Mucosa of descending colon (tissue), 3 donors: ENCODE results near the gene TSPAN5. TPM values are rescaled to one million over a fixed set of nuclear protein-coding genes. Genes with fewer than 3 reads are reported as not detected.
A peak's percentile ranks its signal among the peaks of the same experiment; 100 is the strongest.

Experiments
- ATAC-seq: fragments of 200-7000 bp; cut with Tn5 transposase; one replicate; pipeline ENCODE4 v1.9.1; 2020; ENCODE audit warnings: mild to moderate bottlenecking, moderate library complexity
- DNase-seq, 3 donors: peaks; one replicate each; pipeline ENCODE4 v3.0.0-alpha.2; 2020
- H3K36me3 ChIP-seq: fragments of 200-600 bp; one replicate; pipeline ENCODE4 v1.8.0; 2021; ENCODE audit warnings: low read depth, mild to moderate bottlenecking
- H3K4me1 ChIP-seq: fragments of 200-600 bp; one replicate; pipeline ENCODE4 v1.8.0; 2021; ENCODE audit warnings: low read depth, mild to moderate bottlenecking
- H3K4me3 ChIP-seq: fragments of 200-600 bp; one replicate; pipeline ENCODE4 v1.8.0; 2021; ENCODE audit warnings: mild to moderate bottlenecking
- H3K9me3 ChIP-seq: fragments of 200-600 bp; one replicate; pipeline ENCODE4 v1.8.0; 2021; ENCODE audit warnings: mild to moderate bottlenecking
- intact Hi-C, 2 donors: fragments of 100-400 bp; cut with DNase I in 1 of 2; cut with micrococcal nuclease in 1 of 2; formaldehyde crosslinking; loops; one replicate each; pipeline versions ENCODE4 v1.11.0 to v1.11.1; 2022; cut with DNase I, micrococcal nuclease
- total RNA-seq, 3 donors: library from RNA; stranded (reverse); fragmentation: NEBNext Ultra II Directional in 2 of 3; extraction: Animal tissue kit (Norgen Biotek cat#: 25700) in 2 of 3; gene quantifications; one replicate each; pipeline versions ENCODE4 v1.2.1 to v1.2.4, GENCODE V29; 2021 to 2023
- TF ChIP-seq, protein P1 (sequence below): fragments of 200-600 bp; IDR thresholded peaks from one replicate; pipeline ENCODE4 v1.8.0; 2022; ENCODE audit warnings: antibody characterized with exemption, mild to moderate bottlenecking
- donor health status: DM: no; HTN: no; CAD: no; lungs with moderate emphysema.
- donor health status: DM: no; HTN: no; CAD: no.
- donor health status: DM: no; HTN: yes; CAD: no.

Gene TSPAN5
- total RNA-seq, 3 donors from 2014 or later: 3.9 to 11.8 (median 4.9) TPM

DNA sequence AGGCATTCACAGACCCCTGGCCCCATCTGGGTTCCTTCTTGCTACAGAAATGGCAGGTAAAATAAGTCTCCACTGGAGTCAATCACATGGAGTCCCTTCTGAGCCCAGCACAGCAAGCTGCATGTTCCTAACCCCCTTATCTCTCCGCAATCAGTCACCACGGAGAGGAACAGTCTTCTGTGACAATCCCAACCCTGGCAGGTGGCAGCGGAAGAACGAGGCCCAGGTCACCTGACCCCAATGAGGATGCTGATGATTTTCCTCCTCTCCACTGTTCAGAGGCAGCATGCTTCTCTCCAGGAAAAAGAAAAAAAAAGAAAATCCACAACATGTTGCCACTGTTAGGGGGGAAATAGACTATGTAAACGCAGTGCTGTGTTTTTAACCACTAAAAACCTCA is 50.1 kb downstream of the TSPAN5 start:
- DNase-seq (no peak), ATAC-seq (peak; percentile 17)
- Histone ChIP-seq H3K4me3 (no peak overlapping the region), H3K9me3 (no peaks in the 10 kb centered on the region), H3K4me1 (no peaks in the 10 kb centered on the region), H3K36me3 (no peaks in the 10 kb centered on the region)
- intact Hi-C loops: no loop called here
- TF ChIP-seq, protein P1, sequence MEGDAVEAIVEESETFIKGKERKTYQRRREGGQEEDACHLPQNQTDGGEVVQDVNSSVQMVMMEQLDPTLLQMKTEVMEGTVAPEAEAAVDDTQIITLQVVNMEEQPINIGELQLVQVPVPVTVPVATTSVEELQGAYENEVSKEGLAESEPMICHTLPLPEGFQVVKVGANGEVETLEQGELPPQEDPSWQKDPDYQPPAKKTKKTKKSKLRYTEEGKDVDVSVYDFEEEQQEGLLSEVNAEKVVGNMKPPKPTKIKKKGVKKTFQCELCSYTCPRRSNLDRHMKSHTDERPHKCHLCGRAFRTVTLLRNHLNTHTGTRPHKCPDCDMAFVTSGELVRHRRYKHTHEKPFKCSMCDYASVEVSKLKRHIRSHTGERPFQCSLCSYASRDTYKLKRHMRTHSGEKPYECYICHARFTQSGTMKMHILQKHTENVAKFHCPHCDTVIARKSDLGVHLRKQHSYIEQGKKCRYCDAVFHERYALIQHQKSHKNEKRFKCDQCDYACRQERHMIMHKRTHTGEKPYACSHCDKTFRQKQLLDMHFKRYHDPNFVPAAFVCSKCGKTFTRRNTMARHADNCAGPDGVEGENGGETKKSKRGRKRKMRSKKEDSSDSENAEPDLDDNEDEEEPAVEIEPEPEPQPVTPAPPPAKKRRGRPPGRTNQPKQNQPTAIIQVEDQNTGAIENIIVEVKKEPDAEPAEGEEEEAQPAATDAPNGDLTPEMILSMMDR: no peak

DNA sequence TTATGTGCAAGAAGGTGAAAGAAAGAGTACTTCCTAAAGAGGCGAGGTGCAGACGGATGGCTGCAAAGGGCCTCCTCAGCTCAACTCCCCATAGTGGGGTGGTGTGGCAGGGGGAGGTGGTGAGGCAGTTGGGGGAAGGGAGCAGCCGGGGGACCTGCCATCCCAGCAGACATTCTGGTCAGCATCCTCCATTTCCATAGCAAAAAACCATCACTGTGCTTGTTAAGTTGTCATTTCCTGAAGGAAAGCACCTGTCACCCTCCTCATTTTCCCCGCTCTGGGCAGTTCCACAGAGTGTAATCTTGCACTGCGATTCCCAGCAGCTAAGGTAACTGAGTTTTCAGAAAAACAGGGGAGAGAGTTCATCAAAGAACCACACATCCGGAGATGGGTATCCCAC is 51.5 kb downstream of the TSPAN5 start:
- DNase-seq (no peak), ATAC-seq (no peak)
- TF ChIP-seq, protein P1: no peak
- Histone ChIP-seq H3K9me3 (no peaks in the 10 kb centered on the region), H3K4me1 (no peaks in the 10 kb centered on the region), H3K4me3 (no peak overlapping the region), H3K36me3 (no peaks in the 10 kb centered on the region)
- intact Hi-C loops: no loop called here

DNA sequence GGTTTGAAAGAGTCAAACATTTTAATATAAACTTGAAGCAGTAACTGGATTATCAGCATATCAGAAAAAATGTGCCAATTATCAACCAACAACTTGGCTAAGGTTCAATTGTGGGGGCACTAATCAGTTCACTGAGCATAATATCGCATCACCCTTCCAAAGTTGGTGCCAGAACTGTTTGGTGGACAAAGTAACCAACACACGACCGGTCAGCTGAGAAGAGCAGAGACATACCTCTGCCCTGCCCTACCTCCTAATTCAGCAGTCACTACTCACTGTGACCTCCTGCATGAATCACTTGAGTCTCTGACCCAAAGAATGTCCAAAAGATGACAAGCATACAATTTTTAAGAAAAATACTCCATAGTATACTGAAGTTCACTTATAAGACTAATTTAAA is 53.2 kb downstream of the TSPAN5 start:
- Histone ChIP-seq H3K4me3 (no peak overlapping the region), H3K36me3 (no peaks in the 10 kb centered on the region), H3K9me3 (no peaks in the 10 kb centered on the region), H3K4me1 (no peaks in the 10 kb centered on the region)
- DNase-seq (no peak), ATAC-seq (no peak)
- intact Hi-C loops: no loop called here
- TF ChIP-seq, protein P1: no peak

DNA sequence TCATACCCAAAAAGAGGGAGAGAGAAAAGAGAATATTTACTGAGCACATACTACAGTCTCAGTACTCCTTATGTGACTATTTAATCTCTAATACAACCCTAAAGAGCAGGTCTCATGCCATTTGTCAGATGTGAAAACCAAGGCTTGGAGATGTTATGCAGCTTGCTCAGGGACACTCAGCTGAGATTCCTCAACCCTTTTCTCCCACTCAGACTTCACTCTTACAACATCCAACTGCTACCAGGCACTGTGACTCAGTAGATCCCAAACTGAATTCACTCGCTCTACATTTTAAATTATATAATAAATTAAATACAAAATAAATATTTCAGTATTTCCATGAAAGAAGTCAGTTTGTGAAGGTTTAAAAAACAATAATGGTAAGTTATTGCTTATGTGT is 53.7 kb downstream of the TSPAN5 start:
- no peaks in the 10 kb centered on the region for H3K36me3 ChIP-seq
- no peak overlapping the region for H3K4me3 ChIP-seq
- H3K4me1 ChIP-seq: no peaks in the 10 kb centered on the region
- intact Hi-C loops: no loop called here
- TF ChIP-seq, protein P1: no peak
- peaks cover 1% of the 10 kb centered on the region for H3K9me3 ChIP-seq
- ATAC-seq: no peak
- no peak for DNase-seq

DNA sequence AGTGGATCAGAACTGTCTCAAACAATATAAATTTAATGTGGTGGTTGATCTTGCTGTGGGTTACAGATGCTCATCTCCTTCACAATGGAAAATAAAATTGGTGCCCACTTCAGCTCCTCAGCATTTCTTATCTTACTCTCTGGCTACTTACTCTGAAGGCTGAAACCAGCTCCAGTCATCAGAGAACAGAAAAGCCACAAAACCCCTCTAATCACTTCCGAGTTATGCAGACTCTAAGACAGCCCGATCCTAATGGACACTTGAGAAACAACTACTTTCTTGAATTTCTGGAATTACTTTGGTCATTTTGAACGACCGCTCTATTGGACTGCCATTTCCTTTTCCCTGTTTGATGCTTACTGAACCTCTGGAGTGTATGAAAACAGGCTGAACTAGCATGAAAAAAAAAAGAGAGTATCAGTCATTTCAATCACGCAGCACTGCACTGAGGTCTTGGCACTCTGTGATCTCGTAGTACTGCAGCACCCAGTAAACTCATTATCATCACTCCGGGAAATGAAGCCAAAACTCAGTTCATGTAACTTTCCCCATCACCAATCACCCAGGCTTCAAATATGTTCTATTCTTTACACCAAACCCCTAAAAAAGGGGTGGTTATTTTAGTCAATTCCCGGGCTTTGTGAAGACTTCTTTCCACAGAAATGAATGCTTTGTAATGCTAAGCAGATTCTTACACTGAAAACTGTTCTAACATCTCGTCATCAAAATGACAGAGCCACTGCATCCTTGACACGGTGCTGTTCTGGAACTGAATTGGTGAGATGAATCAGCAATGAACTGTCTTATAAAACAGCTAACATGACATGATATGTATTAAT is 54.5 kb downstream of the TSPAN5 start:
- H3K36me3 ChIP-seq: no peaks in the 10 kb centered on the region
- no peaks in the 10 kb centered on the region for H3K4me1 ChIP-seq
- H3K4me3 ChIP-seq: no peak overlapping the region
- peaks cover 5% of the 10 kb centered on the region for H3K9me3 ChIP-seq
- ATAC-seq (no peak), DNase-seq (no peak)
- intact Hi-C loops: no loop called here
- TF ChIP-seq, protein P1: no peak
